Fibroblast of the conjunctiva (primary cell): ENCODE data around the gene CHMP4B.

Experiments
- DNase-seq: peaks from one replicate; pipeline ENCODE4 v3.0.0-alpha.2; 2010; ENCODE audit warnings: low read depth

Gene CHMP4B

GRCh38 chr20:33840160-33840559 is 29.0 kb downstream of the CHMP4B start:
- DNase-seq = no peak

DNA sequence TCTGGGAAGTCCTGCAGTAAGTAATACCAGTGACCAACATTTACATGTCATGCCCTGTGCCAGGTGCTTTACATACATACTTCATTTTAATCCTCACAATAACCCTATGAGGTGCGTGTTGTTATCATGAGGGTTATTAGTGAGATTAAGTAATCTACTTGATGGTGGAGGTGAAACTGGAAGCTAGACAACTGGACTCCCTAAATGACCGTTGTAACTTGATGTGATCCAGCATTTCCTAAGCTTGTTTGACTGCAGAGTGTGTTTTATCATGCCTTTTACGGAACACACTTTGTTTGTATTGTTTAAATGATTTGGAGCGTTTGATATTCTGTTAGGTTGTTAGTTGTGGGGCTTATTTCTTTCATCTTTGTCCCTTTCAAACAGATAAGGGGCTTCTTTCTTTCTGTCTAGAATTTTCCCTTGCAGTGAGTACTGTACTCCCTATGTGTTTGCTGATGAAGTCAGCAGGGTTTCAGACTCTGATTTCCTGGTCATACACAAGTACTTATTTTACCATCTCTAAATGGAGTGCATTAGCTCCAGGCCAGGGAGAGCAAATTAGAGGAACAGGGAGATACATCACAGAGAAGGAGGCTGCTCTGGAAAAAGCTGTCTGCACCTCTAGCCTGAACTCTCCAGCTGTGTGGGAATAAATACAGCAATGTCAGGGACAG is 29.7 kb downstream of the CHMP4B start:
- DNase-seq = no peak

GRCh38 chr20:33841436-33841799 is 30.3 kb downstream of the CHMP4B start:
- DNase-seq = no peak

DNA sequence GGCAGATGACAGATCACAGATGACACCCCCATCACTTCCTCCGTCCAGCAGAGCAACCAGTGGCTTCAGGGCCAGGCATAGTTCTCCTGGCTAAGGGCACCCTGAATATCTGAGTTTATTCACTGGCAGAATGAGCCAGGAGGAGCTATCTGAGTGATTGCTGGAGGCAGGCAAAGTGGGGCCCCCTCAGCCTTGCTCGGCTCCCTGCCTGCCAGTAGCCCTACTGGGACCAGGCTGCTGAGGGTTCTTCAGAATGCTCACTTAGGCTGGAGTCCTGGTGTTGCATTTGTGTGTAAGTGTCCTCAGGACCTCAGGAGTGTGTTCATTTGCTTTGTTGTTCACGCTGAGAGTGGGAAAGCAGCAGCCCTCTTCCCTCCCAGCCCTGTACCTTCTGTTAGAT is 31.2 kb downstream of the CHMP4B start:
- no peak for DNase-seq

DNA sequence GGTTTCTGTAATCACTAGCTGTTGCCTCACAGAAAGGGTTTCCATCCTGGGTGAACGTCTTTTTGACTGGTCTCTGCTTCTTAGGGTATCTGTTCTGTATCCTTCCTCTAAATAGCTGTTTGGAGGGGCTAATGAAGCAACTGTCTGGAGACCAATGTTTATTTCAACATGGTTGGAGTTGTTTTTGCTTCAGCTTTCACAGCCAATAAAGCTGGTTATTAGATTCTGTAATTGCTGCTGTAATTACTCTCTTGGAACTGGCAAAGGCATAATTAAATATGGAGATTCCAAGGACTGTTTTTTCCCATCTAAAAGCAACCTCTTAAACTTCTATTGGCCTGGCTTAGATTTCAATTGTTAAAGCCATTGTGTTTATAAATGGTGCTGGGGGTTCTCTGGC is 31.9 kb downstream of the CHMP4B start:
- no peak for DNase-seq

- DNase-seq = no peak
Measured at GRCh38 chr20:33843854-33844253, 32.7 kb downstream of the CHMP4B start.

DNA sequence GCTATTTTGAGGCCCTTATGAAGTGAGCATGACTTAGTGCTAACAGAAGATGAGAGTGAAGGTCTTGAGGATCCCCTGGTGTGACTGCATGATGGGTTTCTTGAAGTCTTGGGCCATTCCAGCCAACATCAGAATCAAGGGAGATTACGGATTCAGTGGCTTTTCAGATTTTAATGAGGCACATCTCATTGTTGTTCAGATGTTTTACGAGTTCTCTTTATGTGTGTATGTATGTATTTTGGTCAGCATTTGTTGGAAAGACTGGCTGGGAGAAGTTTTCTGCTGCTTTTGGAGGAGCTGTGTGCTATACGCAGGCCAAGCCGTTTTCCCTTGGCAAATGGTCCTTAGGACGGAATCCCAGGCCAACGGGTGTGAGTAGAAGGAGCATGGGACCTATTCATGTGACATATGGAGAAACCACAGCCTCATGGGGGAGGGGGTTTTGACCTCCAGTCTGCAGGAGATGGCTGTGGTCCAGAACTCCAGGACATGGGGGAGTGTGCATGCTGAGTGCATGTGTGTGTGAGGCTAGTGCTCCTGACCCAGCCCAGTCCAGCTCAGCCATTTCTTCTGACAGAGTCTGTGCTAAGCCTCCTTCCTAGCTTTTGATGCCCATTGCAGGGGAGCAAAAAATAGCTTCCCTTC is 35.3 kb downstream of the CHMP4B start:
- DNase-seq = peak; percentile 16

GRCh38 chr20:33847006-33847405 is 35.9 kb downstream of the CHMP4B start:
- DNase-seq = no peak

DNA sequence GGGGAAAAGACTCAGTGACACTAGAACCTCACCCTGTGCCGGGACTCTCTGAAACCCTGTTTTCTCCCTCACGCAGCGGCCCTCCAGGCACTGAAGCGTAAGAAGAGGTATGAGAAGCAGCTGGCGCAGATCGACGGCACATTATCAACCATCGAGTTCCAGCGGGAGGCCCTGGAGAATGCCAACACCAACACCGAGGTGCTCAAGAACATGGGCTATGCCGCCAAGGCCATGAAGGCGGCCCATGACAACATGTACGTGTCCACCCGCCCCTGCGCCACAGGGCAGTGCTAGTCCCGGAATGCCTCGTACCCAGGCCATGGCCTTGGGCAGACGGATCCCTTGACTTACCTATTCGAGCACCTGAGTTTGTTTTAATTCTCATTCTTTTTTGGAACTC is 37.2 kb downstream of the CHMP4B start:
- no peak for DNase-seq

DNA sequence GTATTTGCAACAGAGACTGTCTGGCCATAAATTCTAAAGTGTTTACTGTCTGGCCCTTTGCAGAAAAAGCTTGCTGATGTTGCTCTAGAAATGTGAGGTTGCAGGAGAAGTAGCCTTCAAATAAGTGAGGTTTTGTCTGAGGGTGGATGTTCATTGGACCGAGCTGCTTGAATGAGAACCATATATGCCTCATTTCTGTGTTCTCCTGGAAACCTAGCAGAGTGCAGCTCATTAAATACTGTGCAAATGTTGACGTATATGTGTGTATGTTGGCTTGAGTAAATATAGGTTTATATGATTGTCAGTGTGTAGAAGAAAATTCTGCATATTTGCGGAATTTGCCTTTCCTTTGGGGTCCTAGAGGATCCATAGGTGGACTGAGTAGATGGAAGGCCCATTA is 39.0 kb downstream of the CHMP4B start:
- no peak for DNase-seq

DNA sequence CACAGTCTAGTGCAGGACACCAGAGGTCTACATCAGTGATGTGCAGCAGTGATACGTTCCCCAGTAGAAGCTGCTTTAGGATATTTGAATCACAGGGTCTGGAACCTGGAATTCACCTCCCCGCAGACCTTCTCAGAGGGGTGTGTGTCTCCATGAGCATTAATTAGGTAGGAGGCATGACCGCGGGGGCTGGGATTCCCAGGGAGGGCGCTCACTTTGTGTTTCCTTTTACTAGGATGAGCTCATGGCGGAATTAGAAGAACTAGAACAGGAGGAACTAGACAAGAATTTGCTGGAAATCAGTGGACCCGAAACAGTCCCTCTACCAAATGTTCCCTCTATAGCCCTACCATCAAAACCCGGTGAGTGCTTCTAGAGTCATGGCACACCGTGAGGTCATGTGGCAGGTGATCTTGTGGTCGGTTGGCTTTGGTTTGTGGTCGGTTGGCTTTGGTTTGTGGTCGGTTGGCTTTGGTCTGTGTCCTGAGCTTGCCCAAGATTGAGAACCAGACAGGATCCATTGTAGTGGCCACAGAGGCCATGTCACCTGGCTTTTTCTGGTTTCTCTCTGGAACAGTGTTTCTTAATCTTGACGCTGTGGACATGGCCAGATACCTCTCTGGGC is 40.8 kb downstream of the CHMP4B start:
- DNase-seq = no peak

DNA sequence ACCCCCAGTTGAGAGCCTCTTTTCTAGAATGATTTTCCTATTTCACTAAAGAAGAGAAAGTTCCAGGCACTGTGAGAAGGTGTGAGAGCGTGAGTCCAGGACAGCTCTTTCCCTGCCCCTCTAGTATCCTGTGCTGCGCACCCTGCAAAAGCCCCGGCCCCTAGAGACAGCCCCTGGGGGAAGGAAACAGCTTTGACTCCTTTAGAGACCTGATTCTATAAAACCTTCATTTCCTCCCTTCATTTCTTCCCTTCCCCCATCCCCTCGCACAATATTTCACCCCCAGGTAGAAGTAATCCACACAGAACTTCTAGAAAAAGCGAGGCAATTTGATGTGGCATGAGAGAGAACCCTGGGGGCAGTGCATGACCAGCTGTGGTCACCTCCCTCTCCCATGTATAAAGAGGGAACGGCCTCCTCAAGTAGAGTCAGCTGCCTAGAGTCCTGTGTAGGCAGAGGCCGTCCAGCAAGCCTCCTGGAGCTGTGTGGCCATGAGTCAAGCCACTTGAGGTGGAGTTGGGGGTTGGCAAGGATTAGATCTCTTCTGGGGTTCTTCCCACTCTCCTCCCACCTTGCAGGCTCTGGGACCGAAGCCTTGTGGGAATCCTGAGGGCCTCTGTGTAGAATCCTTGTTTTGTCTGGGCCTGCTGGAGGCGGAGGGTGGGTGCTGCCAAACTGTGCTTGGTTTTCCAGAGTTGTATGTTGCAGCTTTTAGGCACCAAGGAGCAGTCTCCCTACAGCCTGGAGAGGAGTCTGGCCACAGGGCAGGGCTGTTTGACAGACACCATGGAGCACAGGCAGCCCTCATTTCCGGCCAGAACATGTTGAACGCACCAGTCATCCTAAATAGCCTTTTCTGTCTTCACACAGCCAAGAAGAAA is 41.7 kb downstream of the CHMP4B start:
- no peak for DNase-seq

GRCh38 chr20:33853507-33853813 is 42.3 kb downstream of the CHMP4B start:
- DNase-seq = no peak

DNA sequence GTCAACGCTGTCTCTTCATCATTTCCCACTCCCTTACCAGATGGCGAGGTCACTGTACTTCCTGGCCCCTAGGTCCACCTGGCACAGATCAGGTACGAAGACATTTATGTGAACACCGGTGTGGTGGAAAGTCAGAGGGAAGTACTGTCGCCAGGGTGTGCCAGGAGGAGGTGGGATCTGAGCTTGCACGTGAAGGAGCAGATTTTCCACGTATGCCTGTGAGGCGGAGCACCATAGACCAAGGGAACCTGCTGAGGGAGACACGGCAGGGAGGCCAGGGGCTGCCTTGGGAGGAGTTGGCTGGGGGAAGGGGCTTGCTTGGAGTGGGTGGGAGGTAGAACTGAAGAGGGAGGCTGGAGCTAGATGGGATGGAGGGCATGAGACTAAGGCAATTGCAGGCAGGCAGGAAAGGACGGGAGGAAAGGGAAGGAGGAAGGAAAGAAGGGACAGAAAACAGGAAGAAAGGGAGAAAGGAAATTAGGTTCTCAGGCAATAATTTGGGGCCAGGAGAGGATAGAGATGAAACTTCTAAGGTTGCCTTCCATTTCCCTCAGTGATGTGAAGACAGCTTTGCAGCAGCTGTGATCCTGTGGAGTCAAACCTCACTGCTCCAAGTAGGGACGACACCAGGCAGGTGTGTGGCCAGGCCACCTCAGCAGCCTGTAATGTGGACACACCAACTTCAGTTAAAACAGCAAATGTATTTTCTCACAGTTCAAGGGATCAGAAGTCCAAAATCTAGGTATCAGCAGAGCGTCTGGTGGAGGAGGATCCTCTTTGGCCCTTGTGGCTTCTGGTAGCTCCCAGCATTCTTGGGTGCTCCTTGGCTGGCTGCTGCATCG is 46.8 kb downstream of the CHMP4B start:
- no peak for DNase-seq

GRCh38 chr20:33858666-33859065 is 47.5 kb downstream of the CHMP4B start:
- DNase-seq = no peak

DNA sequence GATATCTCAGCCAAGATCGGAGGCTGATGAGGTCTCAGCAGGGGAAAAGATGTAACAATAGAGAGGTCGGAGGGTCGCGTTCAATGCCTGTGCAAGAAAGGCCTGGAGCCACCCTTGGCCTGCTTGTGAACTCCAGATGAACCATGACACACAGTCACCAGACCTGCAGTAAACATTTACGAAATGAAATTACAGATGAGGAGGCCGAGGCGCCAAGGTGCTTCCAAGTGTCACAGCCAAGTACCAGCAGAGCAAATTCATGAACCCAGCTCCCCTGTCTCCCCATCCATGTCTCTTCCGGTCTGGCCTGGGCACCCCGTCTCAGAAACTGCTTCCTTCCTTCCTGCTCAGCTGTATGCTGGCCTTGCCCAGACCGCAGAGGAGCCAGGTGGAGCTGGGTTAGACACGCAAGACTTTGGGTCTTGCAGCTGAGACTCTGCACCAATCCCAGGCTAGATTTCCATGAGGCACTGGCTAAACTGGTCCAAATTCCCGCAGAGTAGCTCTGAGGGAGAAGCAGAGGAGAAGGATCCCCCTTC is 48.1 kb downstream of the CHMP4B start:
- DNase-seq = no peak

DNA sequence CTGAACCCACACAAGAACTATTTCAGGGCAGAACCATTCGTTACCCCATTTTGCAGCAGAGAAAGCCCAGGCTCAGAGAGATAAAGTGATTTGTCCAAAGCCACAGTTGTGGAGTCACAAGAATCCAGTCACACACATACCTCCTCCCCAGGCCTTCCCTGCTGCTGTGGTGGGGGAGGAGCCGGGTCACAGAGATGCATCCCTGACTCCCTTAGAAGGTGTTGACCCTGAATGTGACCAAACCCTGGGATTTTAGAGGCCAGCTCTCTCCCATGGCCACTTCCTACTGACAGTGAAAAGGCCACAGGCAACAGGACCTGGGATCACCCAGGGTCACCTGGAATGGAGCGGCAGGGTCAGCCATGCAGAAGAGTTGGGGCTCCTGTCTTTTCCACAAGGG is 48.6 kb downstream of the CHMP4B start:
- DNase-seq = no peak

DNA sequence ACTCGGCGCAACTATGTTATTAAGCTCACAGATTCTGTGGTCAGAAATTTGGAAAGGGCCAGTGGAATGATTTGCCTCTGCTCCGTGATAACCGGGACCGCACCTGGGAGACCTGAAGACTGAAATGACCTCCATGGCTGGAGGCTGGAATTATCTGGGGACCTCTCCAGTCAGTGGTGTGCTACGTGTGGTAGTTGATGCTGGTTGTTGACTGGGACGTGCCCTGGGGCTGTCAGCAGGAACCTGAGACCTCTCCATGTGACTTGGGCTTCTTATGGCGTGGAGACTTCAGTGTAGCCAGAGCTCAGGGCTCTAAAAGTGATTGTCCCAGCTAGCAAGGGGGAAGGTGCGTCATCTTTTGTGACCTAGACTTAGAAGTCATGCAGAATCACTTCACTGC is 50.3 kb downstream of the CHMP4B start:
- no peak for DNase-seq

GRCh38 chr20:33862709-33863403 is 51.7 kb downstream of the CHMP4B start:
- peak; percentile 43 for DNase-seq

- DNase-seq = no peak
Measured at GRCh38 chr20:33863440-33864323, 52.5 kb downstream of the CHMP4B start.
